ENCODE data around the gene EFHD2.

The EFHD2 gene

GRCh38 chr1:15452216-15452615, 42.5 kb downstream of the EFHD2 start:
- Histone ChIP-seq H3K4me1 (ENCODE audit: control insufficient read depth, insufficient read depth, low read length) (no peaks in the 10 kb centered on the region), H3K36me3 (ENCODE audit: control insufficient read depth in 2 of 2, insufficient read depth in 1 of 2, low read length in 2 of 2) (no peaks in the 10 kb centered on the region), H3K4me3 (ENCODE audit: low read depth, low read length) (no peak overlapping the region), H3K27ac (ENCODE audit: extremely low read depth, low read depth, low read length) (no peak overlapping the region), H3K9me3 (ENCODE audit: control insufficient read depth, insufficient read depth, low read depth, low read length) (no peaks in the 10 kb centered on the region)
- TF ChIP-seq SP3 (tag by site-specific recombination; IDR thresholded peaks at IDR 0.05) (no peak), ZNF768 (tag by site-specific recombination; IDR thresholded peaks at IDR 0.05) (no peak), ZNF670 (tag by site-specific recombination; IDR thresholded peaks at IDR 0.05; ENCODE audit: low read depth) (no peak), ZNF571 (tag by site-specific recombination; IDR thresholded peaks at IDR 0.05) (no peak), ZNF560 (tag by site-specific recombination; IDR thresholded peaks at IDR 0.05; ENCODE audit: borderline replicate concordance) (no peak), ZNF521 (tag by site-specific recombination; IDR thresholded peaks at IDR 0.05) (no peak), REPIN1 (tag by site-specific recombination; IDR thresholded peaks at IDR 0.05; ENCODE audit: low read depth) (no peak), ZNF132 (tag by site-specific recombination; IDR thresholded peaks at IDR 0.05; ENCODE audit: borderline replicate concordance) (no peak), ZNF654 (tag by site-specific recombination; IDR thresholded peaks at IDR 0.05; ENCODE audit: low read depth) (no peak), ZBTB21 (tag by site-specific recombination; IDR thresholded peaks at IDR 0.05) (no peak), ZNF239 (tag by site-specific recombination; IDR thresholded peaks at IDR 0.05) (no peak), KLF8 (tag by site-specific recombination; IDR thresholded peaks at IDR 0.05) (no peak), KLF16 (tag by site-specific recombination; IDR thresholded peaks at IDR 0.05) (no peak), OVOL3 (tag by site-specific recombination; IDR thresholded peaks at IDR 0.05) (no peak), ZNF639 (tag by site-specific recombination; IDR thresholded peaks at IDR 0.05) (no peak), ATF2 (tag by site-specific recombination; IDR thresholded peaks at IDR 0.05; ENCODE audit: low read depth) (no peak)
- TF ChIP-seq, protein P1, sequence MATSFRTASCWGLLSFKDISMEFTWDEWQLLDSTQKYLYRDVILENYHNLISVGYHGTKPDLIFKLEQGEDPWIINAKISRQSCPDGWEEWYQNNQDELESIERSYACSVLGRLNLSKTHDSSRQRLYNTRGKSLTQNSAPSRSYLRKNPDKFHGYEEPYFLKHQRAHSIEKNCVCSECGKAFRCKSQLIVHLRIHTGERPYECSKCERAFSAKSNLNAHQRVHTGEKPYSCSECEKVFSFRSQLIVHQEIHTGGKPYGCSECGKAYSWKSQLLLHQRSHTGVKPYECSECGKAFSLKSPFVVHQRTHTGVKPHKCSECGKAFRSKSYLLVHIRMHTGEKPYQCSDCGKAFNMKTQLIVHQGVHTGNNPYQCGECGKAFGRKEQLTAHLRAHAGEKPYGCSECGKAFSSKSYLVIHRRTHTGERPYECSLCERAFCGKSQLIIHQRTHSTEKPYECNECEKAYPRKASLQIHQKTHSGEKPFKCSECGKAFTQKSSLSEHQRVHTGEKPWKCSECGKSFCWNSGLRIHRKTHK (tag by site-specific recombination; IDR thresholded peaks at IDR 0.05), result no peak
- TF ChIP-seq, protein P2, sequence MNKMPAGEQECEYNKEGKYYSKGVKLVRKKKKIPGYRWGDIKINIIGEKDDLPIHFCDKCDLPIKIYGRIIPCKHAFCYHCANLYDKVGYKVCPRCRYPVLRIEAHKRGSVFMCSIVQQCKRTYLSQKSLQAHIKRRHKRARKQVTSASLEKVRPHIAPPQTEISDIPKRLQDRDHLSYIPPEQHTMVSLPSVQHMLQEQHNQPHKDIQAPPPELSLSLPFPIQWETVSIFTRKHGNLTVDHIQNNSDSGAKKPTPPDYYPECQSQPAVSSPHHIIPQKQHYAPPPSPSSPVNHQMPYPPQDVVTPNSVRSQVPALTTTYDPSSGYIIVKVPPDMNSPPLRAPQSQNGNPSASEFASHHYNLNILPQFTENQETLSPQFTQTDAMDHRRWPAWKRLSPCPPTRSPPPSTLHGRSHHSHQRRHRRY (tag by site-specific recombination; IDR thresholded peaks at IDR 0.05), result no peak
- POLR2A ChIA-PET, result no interaction called here
- CTCF ChIA-PET, result interaction anchor here (0.7 kb wide), 1 partner anchor 363 kb away, joined by 3 read pairs; no protein-coding TSS in a partner anchor

DNA sequence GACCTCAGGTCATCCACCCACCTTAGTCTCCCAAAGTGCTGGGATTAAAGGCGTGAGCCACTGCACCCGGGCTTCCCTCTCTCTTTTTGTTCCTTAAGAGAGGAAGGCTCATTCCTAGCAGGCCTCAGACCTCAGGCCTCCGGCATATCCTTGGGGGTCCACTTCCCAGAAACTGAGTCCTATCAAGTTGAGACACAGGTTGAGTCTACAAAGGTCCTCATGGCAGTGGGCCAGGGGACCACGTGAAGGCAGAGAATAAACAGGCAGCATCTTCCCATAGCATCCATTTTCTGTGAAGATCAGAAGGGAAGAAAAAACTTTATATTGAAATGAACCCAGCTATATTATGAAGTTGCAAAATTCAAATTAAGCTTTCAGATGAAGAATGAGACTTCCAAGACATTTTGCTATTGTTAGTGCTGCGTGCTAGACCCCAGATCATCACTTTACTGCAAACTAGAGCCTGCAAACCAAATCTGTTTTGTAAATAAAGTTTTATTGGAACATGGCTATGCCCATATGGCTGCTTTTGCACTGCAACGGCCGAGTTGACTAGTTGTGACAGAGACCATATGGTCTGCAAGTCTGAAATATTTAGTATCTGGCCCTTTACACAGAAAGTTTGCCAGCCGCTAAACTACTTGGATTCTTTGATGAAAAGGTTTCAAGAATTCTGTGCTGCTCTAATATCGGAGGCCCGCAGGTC, 43.3 kb downstream of the EFHD2 start:
- ChIA-PET POLR2A (no interaction called here), CTCF (interaction anchor here (0.6 kb wide), 1 partner anchor 38 kb away, joined by 3 read pairs; no protein-coding TSS in a partner anchor)
- Histone ChIP-seq H3K36me3 (ENCODE audit: control insufficient read depth in 2 of 2, insufficient read depth in 1 of 2, low read length in 2 of 2) (no peaks in the 10 kb centered on the region), H3K4me3 (ENCODE audit: low read depth, low read length) (no peak overlapping the region), H3K27ac (ENCODE audit: extremely low read depth, low read depth, low read length) (no peak overlapping the region), H3K9me3 (ENCODE audit: control insufficient read depth, insufficient read depth, low read depth, low read length) (no peaks in the 10 kb centered on the region), H3K4me1 (ENCODE audit: control insufficient read depth, insufficient read depth, low read length) (no peaks in the 10 kb centered on the region)
- TF ChIP-seq ZNF530 (tag by site-specific recombination; IDR thresholded peaks at IDR 0.05; ENCODE audit: low read depth), result no peak
- TF ChIP-seq, protein P3, sequence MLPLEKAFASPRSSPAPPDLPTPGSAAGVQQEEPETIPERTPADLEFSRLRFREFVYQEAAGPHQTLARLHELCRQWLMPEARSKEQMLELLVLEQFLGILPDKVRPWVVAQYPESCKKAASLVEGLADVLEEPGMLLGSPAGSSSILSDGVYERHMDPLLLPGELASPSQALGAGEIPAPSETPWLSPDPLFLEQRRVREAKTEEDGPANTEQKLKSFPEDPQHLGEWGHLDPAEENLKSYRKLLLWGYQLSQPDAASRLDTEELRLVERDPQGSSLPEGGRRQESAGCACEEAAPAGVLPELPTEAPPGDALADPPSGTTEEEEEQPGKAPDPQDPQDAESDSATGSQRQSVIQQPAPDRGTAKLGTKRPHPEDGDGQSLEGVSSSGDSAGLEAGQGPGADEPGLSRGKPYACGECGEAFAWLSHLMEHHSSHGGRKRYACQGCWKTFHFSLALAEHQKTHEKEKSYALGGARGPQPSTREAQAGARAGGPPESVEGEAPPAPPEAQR (tag by site-specific recombination; IDR thresholded peaks at IDR 0.05), result no peak
- no peak for TF ChIP-seq SALL2 (tag by site-specific recombination; IDR thresholded peaks at IDR 0.05; ENCODE audit: borderline replicate concordance)
- TF ChIP-seq ZNF280D (tag by site-specific recombination; IDR thresholded peaks at IDR 0.05), result no peak
- no peak for TF ChIP-seq ZBTB1 (tag by site-specific recombination; IDR thresholded peaks at IDR 0.05)
- no peak for TF ChIP-seq ZNF184 (tag by site-specific recombination; IDR thresholded peaks at IDR 0.05)

Data from HEK293 (cell line).